NT2/D1 (cell line): ENCODE measurements around the gene ZSWIM8.

Experiments
- DNase-seq: peaks from one replicate; pipeline ENCODE4 v3.0.0-alpha.2; 2011; ENCODE audit warnings: low read depth, low spot score
- H3K27me3 ChIP-seq: 2 replicates; pipeline ENCODE4 v1.6.0; 2011; ENCODE audit warnings: mild to moderate bottlenecking; ENCODE audit not compliant: insufficient read length, insufficient read depth
- H3K36me3 ChIP-seq: 2 replicates; pipeline ENCODE4 v1.6.1; 2011; ENCODE audit warnings: mild to moderate bottlenecking, low read length, mixed read lengths; ENCODE audit not compliant: insufficient read depth, insufficient read length
- H3K4me1 ChIP-seq: 2 replicates; pipeline ENCODE4 v1.5.1; 2011; ENCODE audit not compliant: insufficient read depth, insufficient read length
- H3K4me3 ChIP-seq: 2 replicates; pipeline ENCODE4 v1.5.1; 2011; ENCODE audit warnings: low read depth; ENCODE audit not compliant: insufficient read length
- H3K9ac ChIP-seq: 2 replicates; pipeline ENCODE4 v1.6.0; 2011; ENCODE audit warnings: low read depth; ENCODE audit not compliant: insufficient read length
- H3K9me3 ChIP-seq: 2 replicates; pipeline ENCODE4 v1.5.1; 2011; ENCODE audit warnings: mild to moderate bottlenecking, low read length; ENCODE audit not compliant: insufficient read depth
- SUZ12 ChIP-seq: IDR thresholded peaks from 2 replicates; pipeline ENCODE4 v1.6.1; 2011; ENCODE audit not compliant: insufficient read length, insufficient read depth; ENCODE audit errors: extremely low read depth
- YY1 ChIP-seq: IDR thresholded peaks from 2 replicates; pipeline ENCODE4 v1.6.1; 2011; ENCODE audit not compliant: insufficient read length, insufficient read depth
- ZNF274 ChIP-seq: IDR thresholded peaks from 2 replicates; pipeline ENCODE4 v1.6.1; 2011; ENCODE audit warnings: mild to moderate bottlenecking, low read depth, low read length

The ZSWIM8 gene

GRCh38 chr10:73765066-73765465 is 20.3 kb upstream of the ZSWIM8 start:
- no peaks in the 10 kb centered on the region for H3K27me3 ChIP-seq
- DNase-seq: no peak
- H3K4me3 ChIP-seq: no peak overlapping the region
- H3K4me1 ChIP-seq: no peaks in the 10 kb centered on the region
- no peaks in the 10 kb centered on the region for H3K9me3 ChIP-seq
- H3K36me3 ChIP-seq: peaks cover 91% of the 10 kb centered on the region
- TF ChIP-seq SUZ12 (no peak), ZNF274 (no peak), YY1 (no peak)
- H3K9ac ChIP-seq: no peak overlapping the region

- peaks cover 80% of the 10 kb centered on the region for H3K36me3 ChIP-seq
- DNase-seq: no peak
- H3K4me1 ChIP-seq: peaks cover 6% of the 10 kb centered on the region
- no peaks in the 10 kb centered on the region for H3K27me3 ChIP-seq
- H3K9ac ChIP-seq: no peak overlapping the region
- H3K4me3 ChIP-seq: no peak overlapping the region
- TF ChIP-seq YY1 (no peak), SUZ12 (no peak), ZNF274 (no peak)
- no peaks in the 10 kb centered on the region for H3K9me3 ChIP-seq
Measured at GRCh38 chr10:73768881-73769280, 16.5 kb upstream of the ZSWIM8 start.

GRCh38 chr10:73769396-73769795 is 16.0 kb upstream of the ZSWIM8 start:
- no peaks in the 10 kb centered on the region for H3K27me3 ChIP-seq
- peaks cover 78% of the 10 kb centered on the region for H3K36me3 ChIP-seq
- no peak for TF ChIP-seq SUZ12
- no peak for TF ChIP-seq ZNF274
- no peak for TF ChIP-seq YY1
- H3K9me3 ChIP-seq: no peaks in the 10 kb centered on the region
- H3K9ac ChIP-seq: no peak overlapping the region
- H3K4me3 ChIP-seq: no peak overlapping the region
- peaks cover 6% of the 10 kb centered on the region for H3K4me1 ChIP-seq
- DNase-seq: no peak

- H3K9me3 ChIP-seq: no peaks in the 10 kb centered on the region
- H3K36me3 ChIP-seq: peaks cover 68% of the 10 kb centered on the region
- H3K4me3 ChIP-seq: peak overlapping the region; percentile 70
- no peak for TF ChIP-seq YY1
- TF ChIP-seq ZNF274: no peak
- no peak for TF ChIP-seq SUZ12
- DNase-seq: peak; percentile 32
- peak overlapping the region; percentile 93 for H3K9ac ChIP-seq
- peaks cover 6% of the 10 kb centered on the region for H3K4me1 ChIP-seq
- no peaks in the 10 kb centered on the region for H3K27me3 ChIP-seq
Measured at GRCh38 chr10:73771722-73772280, 13.6 kb upstream of the ZSWIM8 start.

- Histone ChIP-seq H3K4me1 (peaks cover 6% of the 10 kb centered on the region), H3K9ac (peak overlapping the region; percentile 93), H3K36me3 (peaks cover 64% of the 10 kb centered on the region), H3K9me3 (no peaks in the 10 kb centered on the region), H3K4me3 (peak overlapping the region; percentile 70), H3K27me3 (no peaks in the 10 kb centered on the region)
- TF ChIP-seq YY1: no peak
- TF ChIP-seq SUZ12: no peak
- no peak for TF ChIP-seq ZNF274
- peak; percentile 40 for DNase-seq
Measured at GRCh38 chr10:73772281-73773151, 12.9 kb upstream of the ZSWIM8 start.

- Histone ChIP-seq H3K27me3 (no peaks in the 10 kb centered on the region), H3K9me3 (no peaks in the 10 kb centered on the region), H3K9ac (peak overlapping the region; percentile 93), H3K4me1 (peaks cover 6% of the 10 kb centered on the region), H3K36me3 (peaks cover 59% of the 10 kb centered on the region), H3K4me3 (peak overlapping the region; percentile 70)
- DNase-seq: no peak
- TF ChIP-seq YY1: no peak
- TF ChIP-seq ZNF274: no peak
- no peak for TF ChIP-seq SUZ12
Measured at GRCh38 chr10:73773152-73773879, 12.1 kb upstream of the ZSWIM8 start.

GRCh38 chr10:73774637-73775036 is 10.8 kb upstream of the ZSWIM8 start:
- Histone ChIP-seq H3K36me3 (peaks cover 58% of the 10 kb centered on the region), H3K4me3 (no peak overlapping the region), H3K4me1 (peaks cover 6% of the 10 kb centered on the region), H3K9ac (no peak overlapping the region), H3K9me3 (no peaks in the 10 kb centered on the region), H3K27me3 (no peaks in the 10 kb centered on the region)
- no peak for TF ChIP-seq ZNF274
- no peak for TF ChIP-seq SUZ12
- TF ChIP-seq YY1: no peak
- DNase-seq: no peak
